Measurements from ENCODE around the gene CREB3L2.
A peak's percentile ranks its signal among the peaks of the same experiment; 100 is the strongest.
"Not testable (repeated sequence)": the region's sequence is repeated elsewhere in the genome, so short reads cannot be mapped to it uniquely, and the experiment has no call there.

Gene CREB3L2, protein sequence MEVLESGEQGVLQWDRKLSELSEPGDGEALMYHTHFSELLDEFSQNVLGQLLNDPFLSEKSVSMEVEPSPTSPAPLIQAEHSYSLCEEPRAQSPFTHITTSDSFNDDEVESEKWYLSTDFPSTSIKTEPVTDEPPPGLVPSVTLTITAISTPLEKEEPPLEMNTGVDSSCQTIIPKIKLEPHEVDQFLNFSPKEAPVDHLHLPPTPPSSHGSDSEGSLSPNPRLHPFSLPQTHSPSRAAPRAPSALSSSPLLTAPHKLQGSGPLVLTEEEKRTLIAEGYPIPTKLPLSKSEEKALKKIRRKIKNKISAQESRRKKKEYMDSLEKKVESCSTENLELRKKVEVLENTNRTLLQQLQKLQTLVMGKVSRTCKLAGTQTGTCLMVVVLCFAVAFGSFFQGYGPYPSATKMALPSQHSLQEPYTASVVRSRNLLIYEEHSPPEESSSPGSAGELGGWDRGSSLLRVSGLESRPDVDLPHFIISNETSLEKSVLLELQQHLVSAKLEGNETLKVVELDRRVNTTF

GRCh38 chr7:138001529-138002095, at the start of gene CREB3L2:
Gene CREB3L2, minus strand, starts transcription at chr7:138002086. Its CDS starts 381 bp downstream, at chr7:138001705.
- peak; percentile 43 for DNase-seq (ENCODE audit: low read depth)

GRCh38 chr7:138049505-138050116, 47.7 kb upstream of the CREB3L2 start:
- no peak for DNase-seq (ENCODE audit: low read depth)

GRCh38 chr7:138047907-138048306, 46.0 kb upstream of the CREB3L2 start:
- no peak for DNase-seq (ENCODE audit: low read depth)

DNA sequence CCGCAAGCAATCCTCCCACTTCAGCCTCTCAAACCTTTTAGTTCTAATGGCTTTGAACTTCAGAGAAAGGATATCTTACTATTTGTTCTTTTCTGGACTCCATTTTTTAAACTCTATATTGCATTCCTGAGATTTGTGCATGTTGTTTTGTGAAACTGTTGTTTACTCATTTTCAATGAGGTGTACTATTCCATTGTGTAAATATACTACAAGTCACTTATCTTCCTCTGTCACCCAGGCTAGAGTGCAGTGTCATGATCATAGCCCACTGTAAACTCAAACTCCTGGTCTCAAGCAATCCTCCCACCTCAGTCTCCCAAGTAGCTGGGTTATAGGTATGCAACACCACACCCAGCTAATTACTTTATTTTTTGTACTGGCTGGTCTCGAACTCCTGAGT, 43.0 kb upstream of the CREB3L2 start:
- DNase-seq (ENCODE audit: low read depth), result no peak

DNA sequence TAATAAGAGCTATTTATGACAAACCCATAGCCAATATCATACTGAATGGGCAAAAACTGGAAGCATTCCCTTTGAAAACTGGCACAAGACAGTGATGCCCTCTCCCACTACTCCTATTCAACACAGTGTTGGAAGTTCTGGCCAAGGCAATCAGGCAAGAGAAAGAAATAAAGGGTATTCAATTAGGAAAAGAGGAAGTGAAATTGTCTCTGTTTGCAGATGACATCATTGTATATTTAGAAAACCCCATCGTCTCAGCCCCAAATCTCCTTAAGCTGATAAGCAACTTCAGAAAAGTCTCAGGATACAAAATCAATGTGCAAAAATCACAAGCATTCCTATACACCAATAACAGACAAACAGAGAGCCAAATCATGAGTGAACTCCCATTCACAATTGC, 38.2 kb upstream of the CREB3L2 start:
- not testable (repeated sequence) for DNase-seq (ENCODE audit: low read depth)

DNA sequence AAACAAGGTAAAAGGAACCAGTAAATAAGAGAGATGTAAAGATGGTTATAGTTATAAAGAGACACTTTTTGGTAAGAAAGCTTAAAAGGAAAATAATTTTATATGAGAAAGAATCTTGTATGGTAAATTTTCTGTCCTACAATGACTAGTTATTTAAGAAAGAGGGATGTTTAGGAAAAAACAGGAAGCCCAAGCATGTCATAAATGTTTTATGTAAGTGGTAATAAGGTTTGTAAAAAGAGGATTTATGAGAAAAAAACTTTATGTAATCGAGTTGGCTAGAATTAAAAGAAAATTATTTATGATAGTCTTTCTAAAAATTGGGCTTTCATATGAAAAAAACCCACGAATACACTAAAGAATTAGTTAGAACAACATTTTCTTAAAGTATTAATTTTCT, 34.2 kb upstream of the CREB3L2 start:
- no peak for DNase-seq (ENCODE audit: low read depth)

GRCh38 chr7:138033241-138033640, 31.4 kb upstream of the CREB3L2 start:
- no peak for DNase-seq (ENCODE audit: low read depth)

DNA sequence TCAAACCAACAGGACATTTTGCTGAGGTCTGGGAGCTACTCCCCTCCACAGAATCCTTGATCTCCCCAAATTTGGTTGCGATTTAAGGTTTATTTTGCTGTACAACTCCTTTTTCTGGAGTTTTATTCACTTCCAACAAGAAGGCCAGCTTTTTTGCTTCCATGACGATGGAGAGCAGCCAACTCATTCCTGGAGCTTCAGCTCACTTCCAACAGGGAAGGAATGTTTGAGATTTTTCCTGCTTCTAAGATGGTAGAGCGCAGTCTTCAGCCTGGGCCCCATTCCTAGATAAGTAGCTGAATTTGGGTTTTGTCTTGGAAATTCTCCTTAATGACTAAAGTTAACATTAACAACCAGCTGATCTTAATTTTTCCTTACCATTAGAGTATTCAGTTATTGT, 30.9 kb upstream of the CREB3L2 start:
- DNase-seq (ENCODE audit: low read depth), result no peak

- no peak for DNase-seq (ENCODE audit: low read depth)
These were observed 30.3 kb upstream of the CREB3L2 start for GRCh38 chr7:138032186-138032585.

DNA sequence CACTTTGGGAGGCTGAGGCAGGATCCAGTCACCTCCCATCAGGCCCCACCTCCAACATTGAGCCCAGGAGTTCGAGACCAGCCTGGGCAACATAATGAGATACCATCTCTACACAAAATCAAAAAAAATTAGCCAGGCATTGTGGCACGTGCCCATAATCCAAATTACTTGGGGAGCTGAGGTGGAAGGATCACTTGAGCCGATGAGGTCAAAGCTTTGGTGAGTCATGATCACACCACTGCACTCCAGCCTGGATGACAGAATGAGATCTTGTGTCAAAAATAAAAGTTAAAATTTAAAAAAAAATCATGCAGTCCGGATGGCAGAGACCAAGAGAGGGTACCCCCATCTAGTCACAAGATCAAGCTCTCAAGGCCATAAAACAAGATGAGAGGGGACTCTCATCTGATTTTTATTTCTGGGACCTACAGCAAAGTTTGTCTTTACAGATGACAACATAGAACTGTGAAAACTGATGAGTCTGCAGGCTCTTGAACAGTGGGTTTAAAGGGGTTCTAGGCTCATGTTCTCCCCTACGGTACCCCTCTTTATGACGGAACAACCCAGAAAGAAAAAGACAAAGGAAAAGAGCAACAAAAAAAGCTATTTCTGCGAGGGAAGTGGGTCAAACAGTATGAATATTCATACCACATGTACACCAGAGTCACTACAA, 28.9 kb upstream of the CREB3L2 start:
- DNase-seq (ENCODE audit: low read depth), result no peak

DNA sequence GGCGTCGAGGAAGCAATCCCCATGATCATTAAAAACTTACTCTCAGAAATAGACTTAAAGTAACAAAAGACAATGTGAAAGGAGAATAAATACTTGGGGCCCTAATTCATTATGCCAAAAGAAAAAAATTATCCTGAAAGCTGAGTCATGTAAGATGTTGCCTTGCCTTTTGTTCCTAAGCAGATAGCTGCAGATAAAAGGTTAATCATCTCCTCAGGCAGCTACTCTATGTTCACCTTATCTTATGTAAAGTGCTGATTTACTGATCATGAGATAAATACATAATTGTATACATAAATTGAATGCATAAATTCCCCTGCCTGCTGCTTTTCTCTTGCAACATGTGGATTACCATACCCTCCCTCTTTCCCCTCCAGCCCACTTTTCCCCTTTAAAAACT, 28.1 kb upstream of the CREB3L2 start:
- DNase-seq (ENCODE audit: low read depth), result no peak

DNA sequence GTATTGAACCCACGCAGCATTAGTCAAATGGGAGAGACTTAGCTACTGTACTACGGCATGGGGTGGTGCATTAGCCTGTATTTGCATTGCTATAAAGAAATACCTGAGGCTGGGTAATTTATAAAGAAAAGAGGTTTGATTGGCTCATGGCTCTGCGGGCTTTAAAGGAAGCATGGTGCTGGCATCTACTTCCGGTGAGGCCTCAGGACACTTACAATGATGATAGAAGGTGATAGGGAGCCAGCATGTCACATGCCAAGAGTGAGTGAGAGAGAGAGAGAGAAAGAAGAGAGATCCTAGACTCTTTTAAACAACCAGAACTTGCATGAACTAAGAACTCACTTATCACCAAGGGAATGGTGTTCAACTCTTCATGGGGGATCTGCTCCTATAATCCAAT, 27.2 kb upstream of the CREB3L2 start:
- DNase-seq (ENCODE audit: low read depth), result no peak

- no peak for DNase-seq (ENCODE audit: low read depth)
These were observed 25.2 kb upstream of the CREB3L2 start for GRCh38 chr7:138027100-138027499.

DNA sequence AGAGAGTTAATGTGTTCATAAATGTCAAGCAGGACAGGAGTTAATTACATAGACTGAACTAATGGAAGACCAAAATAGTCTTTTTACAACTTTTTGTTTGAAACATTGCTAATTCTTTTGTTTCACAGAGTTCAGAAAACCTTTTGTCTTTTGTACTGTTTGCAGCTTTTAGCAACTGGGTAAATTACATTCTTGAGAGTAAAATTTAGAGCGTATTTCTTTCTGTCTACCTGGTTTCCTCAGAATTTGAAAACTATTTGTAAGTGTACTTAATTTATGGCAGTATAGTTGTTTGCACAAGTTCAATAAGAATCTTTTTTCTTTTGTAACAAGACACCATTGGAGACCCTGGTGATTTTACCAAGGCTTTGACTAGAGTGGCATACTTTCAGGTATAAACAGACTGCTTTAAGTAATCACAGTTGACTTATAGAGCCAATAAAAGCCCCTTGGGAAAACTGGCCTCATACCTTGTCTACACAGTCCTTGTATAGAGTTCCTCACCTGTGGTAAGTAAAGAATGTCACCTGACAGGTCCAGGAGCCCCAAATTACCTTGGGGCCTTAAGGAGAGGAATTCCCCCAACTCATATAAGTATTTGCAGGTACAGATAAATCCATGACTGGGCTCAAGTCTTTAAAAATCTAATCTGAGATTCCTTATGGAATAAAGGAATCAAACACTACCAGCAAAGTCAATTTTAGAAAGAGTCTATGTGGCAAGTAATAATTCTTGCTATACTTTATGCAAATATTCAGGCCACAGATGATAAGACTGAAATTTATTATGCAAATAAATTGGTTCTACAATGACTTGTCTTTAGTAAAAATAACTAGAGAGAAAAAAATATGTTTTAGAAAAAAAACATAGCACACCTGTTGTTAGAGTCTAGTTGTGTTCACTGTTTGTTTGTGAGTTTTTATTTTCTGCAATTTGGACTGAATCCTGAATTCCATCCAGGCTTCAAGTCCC, 23.6 kb upstream of the CREB3L2 start:
- no peak for DNase-seq (ENCODE audit: low read depth)

DNA sequence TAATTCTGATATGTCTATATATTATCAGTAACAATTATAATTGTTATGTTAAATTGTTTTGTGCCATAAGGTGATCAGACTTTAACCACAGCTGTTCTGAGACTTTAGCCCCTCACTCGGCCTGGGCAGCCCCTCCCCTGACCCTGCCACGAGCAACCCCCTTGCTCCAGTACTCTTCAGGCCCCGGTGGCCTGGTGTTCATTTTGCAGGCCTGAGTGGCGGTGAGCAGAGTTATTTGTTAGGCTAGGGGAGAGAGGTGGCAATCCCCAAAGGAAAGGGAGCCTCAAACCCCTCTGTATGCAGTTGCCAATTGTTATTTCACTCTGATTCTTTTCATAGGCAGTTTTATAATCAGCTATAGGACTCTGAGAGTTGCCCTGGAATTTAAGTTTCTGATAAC, 22.9 kb upstream of the CREB3L2 start:
- no peak for DNase-seq (ENCODE audit: low read depth)

DNA sequence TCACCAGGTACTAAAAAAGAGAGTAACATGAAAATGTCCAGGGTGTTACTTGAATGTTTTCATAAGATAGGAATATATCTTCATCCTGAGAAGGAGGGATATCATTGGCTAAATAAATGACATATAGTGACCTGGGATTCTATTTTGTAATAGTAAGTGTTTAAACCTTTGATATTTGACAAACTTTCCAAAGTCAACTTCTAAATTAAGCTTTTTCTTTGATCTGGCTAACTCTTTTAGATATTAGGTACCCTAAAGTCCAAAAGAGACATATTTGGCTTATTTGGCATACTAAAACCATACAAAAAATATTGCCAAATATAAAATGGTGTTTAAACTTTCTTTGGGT, 22.4 kb upstream of the CREB3L2 start:
- DNase-seq (ENCODE audit: low read depth), result no peak

- DNase-seq (ENCODE audit: low read depth), result no peak
These were observed 21.9 kb upstream of the CREB3L2 start for GRCh38 chr7:138023618-138024342.

GRCh38 chr7:138021889-138022288, 20.0 kb upstream of the CREB3L2 start:
- DNase-seq (ENCODE audit: low read depth), result no peak

DNA sequence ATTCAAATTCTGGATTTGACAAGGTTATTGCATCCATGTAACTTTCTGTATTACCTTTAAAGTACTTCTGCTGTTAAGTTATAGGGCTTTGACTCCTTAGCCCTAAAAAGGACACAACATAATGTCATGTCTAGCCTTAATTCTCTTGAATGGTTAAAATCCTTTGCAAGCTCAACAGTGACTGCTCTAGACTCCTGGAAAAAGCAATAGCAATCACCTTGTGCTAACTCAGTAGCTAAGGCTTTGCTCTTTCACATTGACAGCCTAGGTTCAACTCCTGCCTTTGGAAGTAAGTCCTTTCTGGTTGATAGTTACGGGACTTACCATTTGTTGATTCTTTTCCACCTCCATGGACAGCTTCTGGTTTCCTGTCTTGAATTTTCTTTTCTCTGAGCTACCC, 16.1 kb upstream of the CREB3L2 start:
- DNase-seq (ENCODE audit: low read depth), result no peak

GRCh38 chr7:138015096-138015495, 13.2 kb upstream of the CREB3L2 start:
- no peak for DNase-seq (ENCODE audit: low read depth)

GRCh38 chr7:138014686-138015085, 12.8 kb upstream of the CREB3L2 start:
- DNase-seq (ENCODE audit: low read depth), result no peak

Data from activated T-cell treated with anti-CD3 and anti-CD28 coated beads for 24 hours (primary cell).